Mesenchymal stem cell (in vitro differentiated cells and primary cell): ENCODE data around the gene ARHGAP42.

ENCODE experiments used
- DNase-seq: peaks from one replicate; pipeline ENCODE4 v3.0.0-alpha.2; 2013
- H2AFZ ChIP-seq: one replicate; pipeline ENCODE4 v1.6.1; 2013; ENCODE audit warnings: low read depth, mild to moderate bottlenecking, control low read depth, inconsistent platforms, low read length, moderate library complexity
- H2AK5ac ChIP-seq: 2 replicates; pipeline ENCODE4 v1.6.1; 2013; ENCODE audit warnings: low read length, moderate library complexity, mild to moderate bottlenecking, inconsistent platforms; ENCODE audit not compliant: severe bottlenecking
- H2BK120ac ChIP-seq: one replicate; pipeline ENCODE4 v1.6.1; 2013; ENCODE audit warnings: low read depth, mild to moderate bottlenecking, inconsistent platforms, low read length, moderate library complexity
- H2BK12ac ChIP-seq, 2 experiments: one replicate each; pipeline ENCODE4 v1.6.1; 2013; ENCODE audit warnings: inconsistent platforms in 2 of 2, low read length in 2 of 2, mild to moderate bottlenecking in 2 of 2, moderate library complexity in 2 of 2, control low read depth in 1 of 2
- H2BK15ac ChIP-seq: one replicate; pipeline ENCODE4 v1.6.1; 2013; ENCODE audit warnings: mild to moderate bottlenecking, low read depth, inconsistent platforms; ENCODE audit not compliant: poor library complexity, severe bottlenecking
- H2BK5ac ChIP-seq: 2 replicates; pipeline ENCODE4 v1.6.1; 2013; ENCODE audit warnings: low read depth, mild to moderate bottlenecking, low read length, control low read depth, inconsistent platforms; ENCODE audit not compliant: poor library complexity, severe bottlenecking
- H3K14ac ChIP-seq, 2 experiments: one replicate each; pipeline ENCODE4 v1.6.1; 2013; ENCODE audit warnings: inconsistent platforms in 2 of 2, low read length in 2 of 2, control low read depth in 1 of 2, mild to moderate bottlenecking in 1 of 2, moderate library complexity in 1 of 2
- H3K18ac ChIP-seq, 2 experiments: one replicate each; pipeline ENCODE4 v1.6.1; 2013; ENCODE audit warnings: inconsistent platforms in 2 of 2, low read length in 2 of 2, control low read depth in 1 of 2, low read depth in 1 of 2, mild to moderate bottlenecking in 1 of 2
- H3K23ac ChIP-seq, 2 experiments: one replicate each; pipeline ENCODE4 v1.6.1; 2013; ENCODE audit warnings: inconsistent platforms in 2 of 2, low read length in 2 of 2, mild to moderate bottlenecking in 2 of 2, moderate library complexity in 2 of 2, control low read depth in 1 of 2
- H3K27ac ChIP-seq: 2 replicates; pipeline ENCODE4 v1.5.1; 2013; ENCODE audit warnings: mild to moderate bottlenecking, moderate library complexity, low read length, control low read depth, inconsistent platforms; ENCODE audit not compliant: poor library complexity, severe bottlenecking
- H3K27me3 ChIP-seq, 2 experiments: 2 replicates each; pipeline versions ENCODE4 v1.6.1 to v1.7.0; 2013; ENCODE audit warnings: low read length in 2 of 2, mild to moderate bottlenecking in 2 of 2, moderate library complexity in 2 of 2, control low read depth in 1 of 2, inconsistent platforms in 1 of 2; ENCODE audit not compliant: control insufficient read depth in 1 of 2, insufficient read depth in 1 of 2
- H3K36me3 ChIP-seq, 2 experiments: 2 replicates each; pipeline versions ENCODE4 v1.6.1 to v1.7.0; 2013; ENCODE audit warnings: low read length in 2 of 2, control low read depth in 1 of 2, inconsistent platforms in 1 of 2, low read depth in 1 of 2, mild to moderate bottlenecking in 1 of 2; ENCODE audit not compliant: insufficient read depth in 2 of 2, control insufficient read depth in 1 of 2
- H3K4ac ChIP-seq, 2 experiments: one replicate each; pipeline ENCODE4 v1.6.1; 2013; ENCODE audit warnings: inconsistent platforms in 2 of 2, low read length in 2 of 2, mild to moderate bottlenecking in 2 of 2, moderate library complexity in 2 of 2, control low read depth in 1 of 2, low read depth in 1 of 2
- H3K4me1 ChIP-seq: 2 replicates; pipeline ENCODE4 v1.6.1; 2013; ENCODE audit warnings: low read depth, low read length, control low read depth; ENCODE audit not compliant: control insufficient read depth, insufficient read depth
- H3K4me2 ChIP-seq: 2 replicates; pipeline ENCODE4 v1.6.1; 2013; ENCODE audit warnings: low read length, mild to moderate bottlenecking, inconsistent platforms; ENCODE audit not compliant: poor library complexity, severe bottlenecking
- H3K4me3 ChIP-seq, 2 experiments: 2 replicates each; pipeline versions ENCODE4 v1.5.1 to v1.7.0; 2013; ENCODE audit warnings: low read length in 2 of 2, mild to moderate bottlenecking in 2 of 2, control low read depth in 1 of 2, low read depth in 1 of 2; ENCODE audit not compliant: insufficient read depth in 1 of 2
- H3K79me1 ChIP-seq: replicated peaks from 2 replicates; pipeline ENCODE4 v1.6.1; 2013; ENCODE audit warnings: mild to moderate bottlenecking, control low read depth, low read length, inconsistent platforms; ENCODE audit not compliant: poor library complexity, severe bottlenecking
- H3K9ac ChIP-seq: 2 replicates; pipeline ENCODE4 v1.7.0; 2013; ENCODE audit warnings: mild to moderate bottlenecking, low read length, moderate library complexity
- H3K9me3 ChIP-seq: 2 replicates; pipeline ENCODE4 v1.7.0; 2013; ENCODE audit warnings: mild to moderate bottlenecking, low read length; ENCODE audit not compliant: control insufficient read depth
- H4K8ac ChIP-seq: one replicate; pipeline ENCODE4 v1.6.1; 2013; ENCODE audit warnings: inconsistent platforms, mild to moderate bottlenecking, low read length, moderate library complexity
- H4K91ac ChIP-seq: one replicate; pipeline ENCODE4 v1.6.1; 2013; ENCODE audit warnings: mild to moderate bottlenecking, low read length, inconsistent platforms
- WGBS: methylation state at CpG from one replicate; pipeline ENCODE4 v1.1.7; 2013; ENCODE audit warnings: mixed read lengths; 5-methylcytosine and 5-hydroxymethylcytosine counted together

Gene ARHGAP42

DNA sequence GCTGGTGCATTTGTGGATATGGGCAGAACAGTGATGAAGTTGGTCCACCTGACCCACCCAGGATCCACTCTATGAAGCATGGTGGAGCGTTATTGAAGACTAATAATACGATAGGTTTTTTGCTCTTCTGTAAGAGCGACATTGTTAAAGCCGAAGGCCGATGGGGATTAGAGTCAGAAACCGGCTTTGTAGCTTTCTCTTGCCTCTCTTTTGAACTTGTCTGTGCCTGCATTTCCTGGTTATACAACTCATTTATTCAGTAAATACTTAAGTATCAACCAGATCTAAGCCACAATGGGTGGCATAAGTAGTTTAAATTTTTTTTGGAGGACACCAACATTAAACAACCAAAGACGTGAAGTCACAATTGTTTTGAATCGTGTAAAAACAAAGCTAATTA, 93.4 kb downstream of the ARHGAP42 start:
- no peak overlapping the region for H4K8ac ChIP-seq
- no peak overlapping the region for H2BK120ac ChIP-seq
- no peak overlapping the region for H2AK5ac ChIP-seq
- no peaks in the 10 kb centered on the region for H3K9me3 ChIP-seq
- WGBS: 99% methylated on average over 8 of the region's 8 CpGs
- no peak for DNase-seq
- H3K9ac ChIP-seq: no peak overlapping the region
- no peak overlapping the region for H2BK15ac ChIP-seq
- H3K4me3 ChIP-seq: no peak overlapping the region
- H3K27me3 ChIP-seq: no peaks in the 10 kb centered on the region
- no peak overlapping the region for H3K23ac ChIP-seq
- H3K4me1 ChIP-seq: peaks cover 12% of the 10 kb centered on the region
- H3K79me1 ChIP-seq: peaks cover 12% of the 10 kb centered on the region
- no peak overlapping the region for H3K18ac ChIP-seq
- no peak overlapping the region for H3K4ac ChIP-seq
- H2AFZ ChIP-seq: no peak overlapping the region
- H3K27ac ChIP-seq: no peak overlapping the region
- no peak overlapping the region for H4K91ac ChIP-seq
- H3K36me3 ChIP-seq: no peaks in the 10 kb centered on the region
- H2BK5ac ChIP-seq: no peak overlapping the region
- no peak overlapping the region for H3K14ac ChIP-seq
- H2BK12ac ChIP-seq: no peak overlapping the region
- no peak overlapping the region for H3K4me2 ChIP-seq

DNA sequence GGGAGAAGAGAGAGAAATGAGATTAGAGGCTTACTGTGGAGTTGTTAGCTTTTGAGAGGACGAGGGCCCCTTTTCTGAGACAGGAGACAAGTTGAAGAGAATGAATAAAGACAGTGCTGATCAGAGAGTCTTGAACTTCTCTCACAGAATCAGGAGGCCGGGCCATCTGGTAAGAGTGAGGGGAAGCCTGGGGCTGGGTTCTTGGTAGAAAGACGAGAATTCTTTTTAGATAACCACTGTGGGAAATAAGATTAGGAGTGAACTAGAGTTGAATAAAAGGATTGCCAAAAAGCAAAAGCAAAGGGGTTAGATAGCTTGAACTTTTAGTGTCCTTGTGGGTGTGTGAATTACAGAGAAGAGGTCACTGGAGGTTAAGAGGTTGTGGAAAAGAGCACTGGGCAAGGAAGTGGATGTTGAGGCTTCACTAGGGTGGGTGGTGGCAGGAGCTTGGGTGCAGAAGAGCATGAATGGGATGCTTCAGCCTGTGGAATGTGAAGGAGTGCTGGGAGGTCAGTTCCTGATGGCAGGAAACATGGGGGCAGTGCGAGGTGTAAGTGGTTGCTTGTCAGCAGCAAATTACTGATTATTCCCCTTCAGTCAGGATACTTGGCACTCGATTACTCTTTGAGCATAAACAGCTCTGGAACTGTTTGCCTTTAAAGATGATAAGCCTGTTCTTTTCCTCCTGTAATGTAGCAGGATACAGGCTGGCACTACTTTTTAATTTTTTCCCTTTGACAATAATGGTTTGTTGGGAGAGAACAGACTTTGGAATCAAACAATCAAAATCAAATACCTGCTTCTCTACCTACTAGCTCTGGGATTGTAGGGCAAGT, 98.3 kb downstream of the ARHGAP42 start:
- H2BK15ac ChIP-seq: no peak overlapping the region
- no peak overlapping the region for H2BK12ac ChIP-seq
- no peak overlapping the region for H2BK120ac ChIP-seq
- H3K18ac ChIP-seq: peak overlapping the region in 1 of 2 experiments; percentile 65
- H3K4ac ChIP-seq: no peak overlapping the region
- no peaks in the 10 kb centered on the region for H3K36me3 ChIP-seq
- 16% methylated on average over 5 of the region's 5 CpGs for WGBS
- no peak overlapping the region for H3K23ac ChIP-seq
- no peak overlapping the region for H2AFZ ChIP-seq
- no peaks in the 10 kb centered on the region for H3K9me3 ChIP-seq
- H4K91ac ChIP-seq: peak overlapping the region; percentile 20
- H3K9ac ChIP-seq: no peak overlapping the region
- peaks cover 6% of the 10 kb centered on the region for H3K4me1 ChIP-seq
- no peak overlapping the region for H3K14ac ChIP-seq
- H2BK5ac ChIP-seq: no peak overlapping the region
- H3K79me1 ChIP-seq: peaks cover 17% of the 10 kb centered on the region
- no peaks in the 10 kb centered on the region for H3K27me3 ChIP-seq
- no peak overlapping the region for H2AK5ac ChIP-seq
- no peak overlapping the region for H3K4me2 ChIP-seq
- no peak for DNase-seq
- peak overlapping the region; percentile 59 for H4K8ac ChIP-seq
- no peak overlapping the region for H3K4me3 ChIP-seq
- H3K27ac ChIP-seq: no peak overlapping the region

DNA sequence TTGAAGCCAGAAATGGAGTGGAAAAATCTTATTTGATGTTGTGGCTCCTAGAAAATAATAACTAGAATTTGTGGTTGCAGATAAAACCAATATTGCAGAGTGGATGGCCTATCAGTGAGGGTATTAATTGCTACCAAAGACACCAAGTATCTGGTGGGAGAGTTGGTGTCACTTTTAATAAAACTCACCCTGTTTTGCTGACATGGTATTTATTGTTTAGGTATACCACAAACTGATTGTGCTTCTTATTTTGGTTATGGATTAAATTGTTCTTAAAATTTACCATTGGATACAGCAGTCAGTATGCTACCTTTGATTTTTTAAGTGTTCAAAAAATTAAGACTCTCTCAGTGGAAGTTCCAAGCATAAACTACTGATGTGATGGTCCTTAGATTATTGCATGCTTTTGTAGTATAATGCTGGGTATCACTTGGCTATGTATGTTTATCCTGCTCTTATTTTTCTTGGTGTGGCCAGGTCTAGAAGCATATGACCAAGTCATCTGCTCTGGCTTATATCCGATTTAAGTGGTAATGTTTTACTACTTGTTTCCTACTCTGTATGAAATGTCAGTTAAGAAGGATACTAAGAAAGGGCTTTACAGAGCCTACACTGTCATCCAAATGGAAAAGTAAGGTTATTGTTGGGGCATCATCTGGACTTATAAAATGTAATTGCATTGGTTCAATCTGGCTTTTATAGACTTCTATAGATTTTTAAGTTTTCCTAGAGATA, 101.6 kb downstream of the ARHGAP42 start:
- Histone ChIP-seq H3K23ac (no peak overlapping the region), H3K4ac (no peak overlapping the region), H3K9me3 (no peaks in the 10 kb centered on the region), H3K36me3 (no peaks in the 10 kb centered on the region), H3K79me1 (peaks cover 17% of the 10 kb centered on the region), H2BK5ac (no peak overlapping the region), H2BK12ac (no peak overlapping the region), H3K14ac (no peak overlapping the region), H3K4me1 (peaks cover 7% of the 10 kb centered on the region), H3K9ac (no peak overlapping the region), H4K8ac (no peak overlapping the region), H2AK5ac (no peak overlapping the region), H4K91ac (no peak overlapping the region), H3K27me3 (no peaks in the 10 kb centered on the region), H3K27ac (no peak overlapping the region), H2BK15ac (no peak overlapping the region), H3K4me2 (no peak overlapping the region), H3K4me3 (no peak overlapping the region), H2AFZ (no peak overlapping the region), H2BK120ac (no peak overlapping the region), H3K18ac (no peak overlapping the region)
- no CpG with 5 or more reads among the region's 1 CpG for WGBS
- no peak for DNase-seq

DNA sequence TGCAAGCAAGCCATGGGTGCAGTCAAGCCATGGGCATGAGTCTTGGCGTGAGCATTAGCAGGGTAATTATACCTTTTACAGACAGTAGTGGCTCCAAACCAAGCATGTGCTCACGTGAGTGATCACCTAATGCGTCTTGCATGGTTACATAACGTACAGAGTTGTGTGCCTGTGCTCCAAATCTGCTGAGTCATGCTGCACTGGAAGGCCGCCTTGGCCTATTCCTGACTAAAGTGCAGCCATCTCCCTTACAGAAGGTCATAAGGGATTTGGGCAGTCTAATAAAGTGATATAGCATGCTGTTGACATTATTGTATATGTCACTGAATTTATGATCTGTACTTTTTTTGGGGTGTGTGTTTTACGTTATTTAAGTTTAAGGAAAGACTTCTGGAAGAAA, 102.4 kb downstream of the ARHGAP42 start:
- H4K8ac ChIP-seq: peak overlapping the region; percentile 19
- no peak overlapping the region for H2BK5ac ChIP-seq
- no peak for DNase-seq
- H3K9me3 ChIP-seq: no peaks in the 10 kb centered on the region
- H2AFZ ChIP-seq: no peak overlapping the region
- no peak overlapping the region for H3K18ac ChIP-seq
- H3K9ac ChIP-seq: no peak overlapping the region
- no peak overlapping the region for H4K91ac ChIP-seq
- H3K4me3 ChIP-seq: no peak overlapping the region
- no peak overlapping the region for H2BK15ac ChIP-seq
- H3K4me1 ChIP-seq: peaks cover 7% of the 10 kb centered on the region
- no peak overlapping the region for H2AK5ac ChIP-seq
- WGBS: 87% methylated on average over 6 of the region's 6 CpGs
- no peaks in the 10 kb centered on the region for H3K27me3 ChIP-seq
- no peak overlapping the region for H3K14ac ChIP-seq
- H3K4ac ChIP-seq: no peak overlapping the region
- H3K36me3 ChIP-seq: no peaks in the 10 kb centered on the region
- H3K4me2 ChIP-seq: no peak overlapping the region
- no peak overlapping the region for H3K23ac ChIP-seq
- no peak overlapping the region for H2BK120ac ChIP-seq
- no peak overlapping the region for H2BK12ac ChIP-seq
- H3K27ac ChIP-seq: no peak overlapping the region
- peaks cover 17% of the 10 kb centered on the region for H3K79me1 ChIP-seq
